H1 (cell line): Measurements from ENCODE around the gene ZNF286A. TPM values are rescaled to one million over a fixed set of nuclear protein-coding genes. Genes with fewer than 3 reads are reported as not detected.

ENCODE experiments used
- CTCF ChIA-PET: fragments of 300-600 bp; sonication (Branson Sonifier 250); formaldehyde crosslinking; loops from one replicate; lab custom pipeline; 2021; ENCODE audit not compliant: partially characterized antibody; lab: Charles Lee
- POLR2A ChIA-PET: fragments of 300-600 bp; sonication (Branson Sonifier 250); formaldehyde crosslinking; loops from one replicate; lab custom pipeline; 2021; ENCODE audit warnings: inconsistent platforms; ENCODE audit not compliant: partially characterized antibody; lab: Charles Lee
- DNase-seq, 2 experiments: peaks; one replicate each; pipeline versions ENCODE4 v3.0.0 to v3.0.0-alpha.2; 2010 to 2022; ENCODE audit warnings: low spot score in 2 of 2, low read depth in 1 of 2, mixed read lengths in 1 of 2
- FAIRE-seq: peaks from 2 replicates; lab custom pipeline; 2011; peaks lifted over from hg19 to GRCh38; lab: Jason Lieb, UNC
- H2AFZ ChIP-seq: 2 replicates; pipeline ENCODE4 v1.8.1; 2012; ENCODE audit warnings: low read length, inconsistent platforms
- H2AK5ac ChIP-seq: 2 replicates; pipeline ENCODE4 v1.6.1; 2013; ENCODE audit warnings: low read depth, low read length
- H2BK120ac ChIP-seq: replicated peaks from 2 replicates; pipeline ENCODE3; 2013; ENCODE audit warnings: low read depth, low read length, inconsistent platforms
- H2BK12ac ChIP-seq: 2 replicates; pipeline ENCODE4 v1.6.1; 2013; ENCODE audit warnings: low read depth, low read length
- H2BK15ac ChIP-seq: 2 replicates; pipeline ENCODE4 v1.6.1; 2013; ENCODE audit warnings: low read length
- H2BK20ac ChIP-seq: 2 replicates; pipeline ENCODE4 v1.6.1; 2013; ENCODE audit warnings: low read length
- H2BK5ac ChIP-seq: 2 replicates; pipeline ENCODE4 v1.6.1; 2013; ENCODE audit warnings: low read depth, low read length
- H3K14ac ChIP-seq: 2 replicates; pipeline ENCODE4 v1.6.1; 2013; ENCODE audit warnings: inconsistent platforms; ENCODE audit not compliant: insufficient read length
- H3K18ac ChIP-seq: 2 replicates; pipeline ENCODE4 v1.6.1; 2013; ENCODE audit warnings: low read length; ENCODE audit errors: extremely low read depth
- H3K23ac ChIP-seq: 2 replicates; pipeline ENCODE4 v1.6.1; 2013; ENCODE audit warnings: inconsistent platforms; ENCODE audit not compliant: insufficient read length
- H3K23me2 ChIP-seq: 2 replicates; pipeline ENCODE4 v1.6.1; 2013; ENCODE audit warnings: low read depth, low read length
- H3K27ac ChIP-seq: 2 replicates; pipeline ENCODE4 v1.6.1; 2011; ENCODE audit warnings: low read depth, low read length, inconsistent platforms
- H3K27me3 ChIP-seq, 4 experiments: replicated peaks in 1 of 4; 1 replicate in 1 of 4; 2 replicates in 3 of 4; pipeline versions ENCODE4 v1.6.1 to v1.8.1; 2011 to 2013; ENCODE audit warnings: low read length in 3 of 4, mild to moderate bottlenecking in 3 of 4, inconsistent platforms in 2 of 4, mixed read lengths in 2 of 4, moderate library complexity in 1 of 4; ENCODE audit not compliant: control insufficient read depth in 3 of 4, insufficient read depth in 3 of 4; ENCODE audit errors: extremely low read depth in 1 of 4
- H3K36me3 ChIP-seq, 4 experiments: 2 replicates each; pipeline versions ENCODE4 v1.6.1 to v1.8.1; 2011 to 2013; ENCODE audit warnings: mild to moderate bottlenecking in 4 of 4, low read length in 3 of 4, moderate library complexity in 2 of 4, control low read depth in 1 of 4, inconsistent platforms in 1 of 4; ENCODE audit not compliant: insufficient read depth in 4 of 4, control insufficient read depth in 2 of 4
- H3K4ac ChIP-seq: replicated peaks from 2 replicates; pipeline ENCODE3; 2013; ENCODE audit warnings: low read length, low read depth, mixed read lengths, inconsistent platforms; ENCODE audit not compliant: insufficient read length
- H3K4me1 ChIP-seq, 4 experiments: replicated peaks in 1 of 4; 1 replicate in 1 of 4; 2 replicates in 3 of 4; pipeline versions ENCODE4 v1.6.1 to v1.8.1; 2011 to 2013; ENCODE audit warnings: low read length in 3 of 4, inconsistent platforms in 2 of 4, mixed read lengths in 1 of 4; ENCODE audit not compliant: insufficient read depth in 4 of 4, control insufficient read depth in 3 of 4
- H3K4me2 ChIP-seq, 2 experiments: 2 replicates each; pipeline versions ENCODE4 v1.6.1 to v1.8.1; 2011 to 2013; ENCODE audit warnings: low read depth in 2 of 2, low read length in 2 of 2, control low read depth in 1 of 2, inconsistent platforms in 1 of 2, mild to moderate bottlenecking in 1 of 2; ENCODE audit not compliant: insufficient read depth in 1 of 2
- H3K4me3 ChIP-seq, 4 experiments: fragments of 200-600, 300-600 bp in 1 of 4; sonication (generic), shearing (Covaris generic), sonication (Bioruptor Twin) in 1 of 4; 2 replicates each; pipeline versions ENCODE4 v1.5.1 to v1.8.1; 2011 to 2016; ENCODE audit warnings: low read length in 4 of 4, low read depth in 3 of 4, control low read depth in 2 of 4, inconsistent platforms in 2 of 4, mild to moderate bottlenecking in 2 of 4, mixed read lengths in 1 of 4, moderate library complexity in 1 of 4; ENCODE audit not compliant: insufficient read depth in 2 of 4; ENCODE audit errors: extremely low read depth in 1 of 4
- H3K56ac ChIP-seq: replicated peaks from 2 replicates; pipeline ENCODE3; 2013; ENCODE audit warnings: low read depth, mild to moderate bottlenecking, mixed read lengths, low read length, inconsistent platforms; ENCODE audit not compliant: insufficient read length
- H3K79me1 ChIP-seq: 2 replicates; pipeline ENCODE4 v1.6.1; 2013; ENCODE audit warnings: low read depth, low read length, control low read depth
- H3K79me2 ChIP-seq, 2 experiments: 2 replicates each; pipeline versions ENCODE4 v1.6.1 to v1.8.1; 2012 to 2013; ENCODE audit warnings: low read length in 2 of 2, mild to moderate bottlenecking in 2 of 2, inconsistent platforms in 1 of 2; ENCODE audit not compliant: insufficient read depth in 2 of 2, control insufficient read depth in 1 of 2
- H3K9ac ChIP-seq, 4 experiments: replicated peaks in 1 of 4; 1 replicate in 1 of 4; 2 replicates in 3 of 4; pipeline versions ENCODE4 v1.6.1 to v1.8.1; 2011 to 2013; ENCODE audit warnings: low read depth in 3 of 4, low read length in 3 of 4, control low read depth in 2 of 4, mild to moderate bottlenecking in 2 of 4, moderate library complexity in 2 of 4, inconsistent platforms in 1 of 4; ENCODE audit errors: extremely low read depth in 1 of 4
- H3K9me3 ChIP-seq, 2 experiments: 2 replicates each; pipeline versions ENCODE4 v1.6.1 to v1.8.1; 2012 to 2013; ENCODE audit warnings: mild to moderate bottlenecking in 2 of 2, moderate library complexity in 2 of 2, control low read depth in 1 of 2, inconsistent platforms in 1 of 2, low read depth in 1 of 2, low read length in 1 of 2, mixed read lengths in 1 of 2; ENCODE audit not compliant: insufficient read depth in 2 of 2
- H4K20me1 ChIP-seq, 2 experiments: replicated peaks in 1 of 2; 2 replicates each; pipeline versions ENCODE3 to v1.8.1; 2011 to 2013; ENCODE audit warnings: inconsistent platforms in 2 of 2, low read length in 2 of 2, mild to moderate bottlenecking in 1 of 2; ENCODE audit not compliant: insufficient read depth in 2 of 2, control insufficient read depth in 1 of 2
- H4K5ac ChIP-seq: 2 replicates; pipeline ENCODE4 v1.6.1; 2013; ENCODE audit warnings: low read length, low read depth, mixed read lengths, inconsistent platforms; ENCODE audit not compliant: insufficient read length
- H4K8ac ChIP-seq: 2 replicates; pipeline ENCODE4 v1.8.0; 2013; ENCODE audit warnings: mild to moderate bottlenecking, moderate library complexity, low read length, inconsistent platforms; ENCODE audit not compliant: insufficient read depth; ENCODE audit errors: extremely low read depth
- H4K91ac ChIP-seq: replicated peaks from 2 replicates; pipeline ENCODE3; 2013; ENCODE audit warnings: low read length, mixed read lengths, inconsistent platforms; ENCODE audit not compliant: insufficient read length
- BRCA1 ChIP-seq: IDR thresholded peaks from 2 replicates; pipeline ENCODE4 v1.6.1; 2012; ENCODE audit warnings: low read depth, low read length, improper control_type of control experiment
- CBX8 ChIP-seq: fragments of 300-800, 300-1000 bp; sonication (generic); IDR thresholded peaks from 2 replicates; pipeline ENCODE4 v1.7.1; 2016; ENCODE audit warnings: low read depth, low read length, borderline replicate concordance
- CHD2 ChIP-seq: IDR thresholded peaks from 2 replicates; pipeline ENCODE4 v1.6.1; 2012; ENCODE audit warnings: low read length, improper control_type of control experiment
- E2F6 ChIP-seq: IDR thresholded peaks from 2 replicates; pipeline ENCODE4 v1.6.1; 2012; ENCODE audit warnings: inconsistent platforms
- FOSL1 ChIP-seq: IDR thresholded peaks from 2 replicates; pipeline ENCODE4 v1.6.1; 2011; ENCODE audit warnings: mild to moderate bottlenecking, low read depth, low read length, moderate library complexity; ENCODE audit not compliant: insufficient read depth
- GABPA ChIP-seq: IDR thresholded peaks from 2 replicates; pipeline ENCODE4 v1.6.1; 2011; ENCODE audit warnings: mild to moderate bottlenecking, low read length, moderate library complexity, borderline replicate concordance; ENCODE audit not compliant: insufficient read depth
- KDM4A ChIP-seq: IDR thresholded peaks from one replicate; pipeline ENCODE4 v1.7.1; 2012; ENCODE audit warnings: low read depth, mild to moderate bottlenecking, moderate library complexity, low read length, inconsistent platforms; ENCODE audit not compliant: severe bottlenecking
- SP2 ChIP-seq: IDR thresholded peaks from 2 replicates; pipeline ENCODE4 v1.6.1; 2012; ENCODE audit warnings: mild to moderate bottlenecking, low read length, inconsistent platforms
- SRF ChIP-seq: IDR thresholded peaks from 2 replicates; pipeline ENCODE4 v1.6.1; 2011; ENCODE audit warnings: mild to moderate bottlenecking, low read depth, low read length, moderate library complexity
- SUZ12 ChIP-seq: fragments of 200-600 bp; sonication (generic); IDR thresholded peaks from 2 replicates; pipeline ENCODE4 v1.6.1; 2012; ENCODE audit warnings: mild to moderate bottlenecking, inconsistent platforms, low read length, moderate library complexity, mixed read lengths
- TAF1 ChIP-seq: IDR thresholded peaks from 2 replicates; pipeline ENCODE4 v1.6.1; 2011; ENCODE audit warnings: mild to moderate bottlenecking, low read depth, low read length
- TAF7 ChIP-seq: optimal IDR thresholded peaks from 2 replicates; pipeline ENCODE3; 2011; ENCODE audit warnings: low read depth, mild to moderate bottlenecking, inconsistent platforms, low read length, moderate library complexity, borderline replicate concordance
- WGBS, 2 experiments: shearing (Covaris generic) in 1 of 2; methylation state at CpG; one replicate each; pipeline versions ENCODE4 v1.1.6 to v1.1.7; 2013 to 2015; ENCODE audit warnings: low lambda C conversion rate in 2 of 2, mixed read lengths in 2 of 2, inconsistent platforms in 1 of 2, low coverage in 1 of 2, missing lambda C conversion rate in 1 of 2; ENCODE audit not compliant: insufficient replicate concordance in 2 of 2, insufficient coverage in 1 of 2, insufficient read length in 1 of 2; ENCODE audit errors: extremely low coverage in 1 of 2, missing lambda C conversion rate in 1 of 2; 5-methylcytosine and 5-hydroxymethylcytosine counted together
- polyA plus RNA-seq, 7 experiments: library from polyadenylated mRNA; depleted of rRNA in 3 of 7; stranded (reverse) in 5 of 7; unstranded in 2 of 7; fragments of >200 nt in 5 of 7; fragments of 200-250 nt in 2 of 7; gene quantifications; 1 replicate in 5 of 7; 2 replicates in 1 of 7; 4 replicates in 1 of 7; pipeline versions ENCODE4 v1.2.1 to v1.2.3, GENCODE V29; 2011 to 2013; ENCODE audit warnings: missing spikeins in 2 of 7, mixed read lengths in 2 of 7
- total RNA-seq: library from RNA; stranded (reverse); fragmentation: NEBNext Ultra II Directional; extraction: Animal tissue kit (Norgen Biotek cat#: 25700); gene quantifications from 2 replicates; pipeline ENCODE4 v1.2.1, GENCODE V29; 2021

Gene ZNF286A
- total and polyA plus RNA-seq, 2 of the 8 experiments (the other 6 are each of a cell fraction or from before 2014, with no cell fraction given), result 18.2 to 100.0 TPM

DNA sequence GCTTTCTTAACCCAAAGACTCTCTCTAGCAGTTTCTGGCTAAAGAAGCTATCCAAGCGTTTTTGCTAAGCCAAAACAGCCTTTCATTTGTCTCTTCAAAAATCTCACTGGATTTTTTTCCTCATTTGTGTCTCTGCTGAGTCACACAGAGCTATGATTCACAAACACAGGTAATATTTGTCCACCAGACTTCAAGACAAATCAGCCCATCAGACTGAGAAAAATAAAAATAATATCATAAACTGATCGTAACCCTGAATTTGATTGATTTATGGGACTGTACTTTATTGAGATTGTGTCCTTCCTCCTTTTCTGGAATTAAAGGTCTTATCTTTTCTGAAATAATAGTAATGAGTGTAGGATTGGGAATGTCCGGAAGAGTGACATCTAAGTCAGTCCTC is 41.3 kb upstream of the ZNF286A start:
- H3K4ac ChIP-seq, result no peak overlapping the region
- no peak overlapping the region for H2AK5ac ChIP-seq
- peaks cover 0 to 2% (median 0%) of the 10 kb centered on the region in 4 experiments; a peak in 1 of 7 replicates for H3K4me1 ChIP-seq
- H3K27ac ChIP-seq, result no peak overlapping the region
- DNase-seq (no peak), FAIRE-seq (no peak)
- H3K56ac ChIP-seq, result no peak overlapping the region
- H3K4me3 ChIP-seq, result no peak overlapping the region
- no peaks in the 10 kb centered on the region for H3K79me1 ChIP-seq
- H3K27me3 ChIP-seq, result no peaks in the 10 kb centered on the region
- H4K8ac ChIP-seq, result no peak overlapping the region
- no peak overlapping the region for H3K9ac ChIP-seq
- no peak overlapping the region for H2BK120ac ChIP-seq
- no peak overlapping the region for H4K91ac ChIP-seq
- H3K23ac ChIP-seq, result no peak overlapping the region
- H2BK15ac ChIP-seq, result no peak overlapping the region
- no peaks in the 10 kb centered on the region for H3K9me3 ChIP-seq
- no peak overlapping the region for H2BK20ac ChIP-seq
- H3K14ac ChIP-seq, result no peak overlapping the region
- ChIA-PET POLR2A (interaction anchor here (1.6 kb wide), 1 partner anchor 8 kb away, joined by 3 read pairs; no protein-coding TSS in a partner anchor), CTCF (no interaction called here)
- 90% methylated on average over 3 of the region's 3 CpGs; no CpG with 5 or more reads in 1 of the 2 experiments for WGBS, 2 experiments
- no peaks in the 10 kb centered on the region for H3K79me2 ChIP-seq
- TF ChIP-seq BRCA1 (no peak), CBX8 (no peak), TAF1 (no peak), FOSL1 (no peak), TAF7 (no peak), SRF (no peak), SUZ12 (no peak), KDM4A (no peak), GABPA (no peak), CHD2 (no peak), SP2 (no peak), E2F6 (no peak)
- no peaks in the 10 kb centered on the region for H3K23me2 ChIP-seq
- no peak overlapping the region for H4K5ac ChIP-seq
- H2BK12ac ChIP-seq, result no peak overlapping the region
- H4K20me1 ChIP-seq, result no peaks in the 10 kb centered on the region
- peaks cover 0 to 10% (median 4%) of the 10 kb centered on the region in 4 experiments; a peak in 4 of 8 replicates for H3K36me3 ChIP-seq
- no peak overlapping the region for H3K4me2 ChIP-seq
- H2BK5ac ChIP-seq, result no peak overlapping the region
- no peak overlapping the region for H3K18ac ChIP-seq
- H2AFZ ChIP-seq, result no peak overlapping the region
